Measurements from ENCODE around the gene HDAC4. TPM values are rescaled to one million over a fixed set of nuclear protein-coding genes. Genes with fewer than 3 reads are reported as not detected.

HDAC4 gene
- total and polyA plus RNA-seq, 2 of the 4 experiments (the other 2 are of a cell fraction), result 4.1 to 7.2 TPM

DNA sequence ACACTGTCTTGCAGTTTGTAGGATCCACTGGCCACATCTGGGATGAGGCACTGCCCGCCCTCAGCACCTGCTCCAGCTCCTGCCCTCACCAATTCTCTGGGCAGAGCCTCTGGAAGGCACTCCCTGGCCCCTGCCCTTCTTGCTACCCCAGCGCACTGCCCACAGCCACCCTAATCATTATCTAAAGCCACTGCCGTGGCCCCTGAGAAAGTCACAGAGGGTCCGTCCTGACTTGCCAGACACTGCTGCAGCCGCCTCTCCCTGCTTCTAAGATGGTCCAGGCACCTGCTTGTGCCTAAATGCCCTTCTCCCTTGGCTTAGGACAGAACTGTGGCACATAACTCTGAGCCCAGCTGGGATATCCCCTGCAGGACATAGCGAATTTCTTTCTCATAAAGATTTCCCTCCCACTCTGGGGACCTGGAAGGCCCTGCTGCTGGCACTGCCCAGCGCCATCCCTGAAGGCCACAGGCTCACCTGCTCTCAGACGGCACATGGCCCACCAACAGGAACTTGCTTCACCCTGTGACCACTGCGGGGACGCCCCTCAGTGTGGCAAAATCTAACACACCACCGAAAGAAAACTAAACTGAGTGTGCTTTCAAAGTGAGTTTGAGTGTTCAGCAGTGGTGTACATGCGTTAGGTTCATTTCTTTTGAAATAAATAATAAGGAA lies 244.9 kb downstream of the HDAC4 start:
- Histone ChIP-seq H4K20me1 (ENCODE audit: insufficient read depth, low read length) (no peaks in the 10 kb centered on the region), H3K18ac (ENCODE audit: low read depth, low read length) (no peak overlapping the region), H3K79me1 (ENCODE audit: low read depth in 1 of 2, low read length in 2 of 2) (0 out of 4 replicates have a peak, but pooled peaks cover 0 to 3% of the 10 kb centered on the region in 2 experiments), H3K27me3 (ENCODE audit: control insufficient read depth, insufficient read depth, low read length) (no peaks in the 10 kb centered on the region), H3K4ac (ENCODE audit: low read depth, low read length) (no peak overlapping the region), H3K9me1 (ENCODE audit: insufficient read depth, low read length) (peaks cover 12% of the 10 kb centered on the region), H3K14ac (replicated peaks; ENCODE audit: low read depth, low read length) (no peak overlapping the region), H2BK120ac (ENCODE audit: low read depth, low read length) (no peak overlapping the region), H3K27ac (ENCODE audit: insufficient read depth, low read length) (no peak overlapping the region), H3K4me1 (ENCODE audit: control insufficient read depth, insufficient read depth, low read length) (no peaks in the 10 kb centered on the region), H3K9ac (ENCODE audit: low read depth, low read length) (no peak overlapping the region), H2AFZ (replicated peaks; ENCODE audit: low read length, poor library complexity) (no peak overlapping the region), H2BK15ac (ENCODE audit: low read depth, low read length) (no peak overlapping the region), H3K56ac (ENCODE audit: extremely low read depth, insufficient read depth, low read length) (no peak overlapping the region), H4K8ac (ENCODE audit: low read depth in 2 of 2, low read length in 2 of 2) (no peak overlapping the region), H2BK5ac (ENCODE audit: low read depth, low read length, poor library complexity, severe bottlenecking) (no peak overlapping the region), H3K4me2 (ENCODE audit: low read depth, low read length) (no peak overlapping the region), H4K5ac (ENCODE audit: low read depth, low read length) (no peak overlapping the region), H2AK9ac (replicated peaks; ENCODE audit: low read depth, low read length, poor library complexity) (no peak overlapping the region), H2BK20ac (ENCODE audit: low read depth, low read length) (no peak overlapping the region), H3K36me3 (ENCODE audit: control insufficient read depth, insufficient read depth, low read length) (peaks cover 62% of the 10 kb centered on the region), H4K91ac (ENCODE audit: insufficient read depth, low read depth, low read length) (no peak overlapping the region), H3K23ac (ENCODE audit: low read depth, low read length) (no peak overlapping the region), H2AK5ac (ENCODE audit: low read depth, low read length) (no peak overlapping the region), H3K9me3 (ENCODE audit: control insufficient read depth, insufficient read depth, low read length) (no peaks in the 10 kb centered on the region), H3K4me3 (ENCODE audit: insufficient read depth, low read depth, low read length) (no peak overlapping the region)
- ATAC-seq (ENCODE audit: low read depth), result no peak
- CTCF ChIA-PET, result no interaction called here
- intact Hi-C loops (cut with micrococcal nuclease), result no loop called here
- WGBS, 2 experiments (ENCODE audit: extremely low coverage in 2 of 2, insufficient read length in 1 of 2), result 96% methylated on average over 5 of the region's 12 CpGs; no CpG with 5 or more reads in 1 of the 2 experiments
- in situ Hi-C loops (cut with MboI; ENCODE audit: low sequenced_read_pairs), result no loop called here
- BruUV-seq (replicated peaks), result no TSS peak
- POLR2A ChIA-PET (ENCODE audit: unreplicated experiment), result no interaction called here
- dilution Hi-C loops (cut with HindIII; ENCODE audit: low sequenced_read_pairs, unreplicated experiment), result no loop called here
- TF ChIP-seq, protein P1, sequence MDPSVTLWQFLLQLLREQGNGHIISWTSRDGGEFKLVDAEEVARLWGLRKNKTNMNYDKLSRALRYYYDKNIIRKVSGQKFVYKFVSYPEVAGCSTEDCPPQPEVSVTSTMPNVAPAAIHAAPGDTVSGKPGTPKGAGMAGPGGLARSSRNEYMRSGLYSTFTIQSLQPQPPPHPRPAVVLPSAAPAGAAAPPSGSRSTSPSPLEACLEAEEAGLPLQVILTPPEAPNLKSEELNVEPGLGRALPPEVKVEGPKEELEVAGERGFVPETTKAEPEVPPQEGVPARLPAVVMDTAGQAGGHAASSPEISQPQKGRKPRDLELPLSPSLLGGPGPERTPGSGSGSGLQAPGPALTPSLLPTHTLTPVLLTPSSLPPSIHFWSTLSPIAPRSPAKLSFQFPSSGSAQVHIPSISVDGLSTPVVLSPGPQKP (IDR thresholded peaks at IDR 0.05; ENCODE audit: borderline replicate concordance, low read depth, low read length), result no peak
- no peak for TF ChIP-seq FOS (IDR thresholded peaks at IDR 0.05; ENCODE audit: low read depth, low read length)
- TF ChIP-seq POLR2A (IDR thresholded peaks at IDR 0.05; ENCODE audit: low read depth, low read length), result no peak
- no peak for TF ChIP-seq MAZ (IDR thresholded peaks at IDR 0.05; ENCODE audit: borderline replicate concordance, low read depth, low read length)
- TF ChIP-seq, protein P2, sequence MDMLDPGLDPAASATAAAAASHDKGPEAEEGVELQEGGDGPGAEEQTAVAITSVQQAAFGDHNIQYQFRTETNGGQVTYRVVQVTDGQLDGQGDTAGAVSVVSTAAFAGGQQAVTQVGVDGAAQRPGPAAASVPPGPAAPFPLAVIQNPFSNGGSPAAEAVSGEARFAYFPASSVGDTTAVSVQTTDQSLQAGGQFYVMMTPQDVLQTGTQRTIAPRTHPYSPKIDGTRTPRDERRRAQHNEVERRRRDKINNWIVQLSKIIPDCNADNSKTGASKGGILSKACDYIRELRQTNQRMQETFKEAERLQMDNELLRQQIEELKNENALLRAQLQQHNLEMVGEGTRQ (IDR thresholded peaks at IDR 0.05; ENCODE audit: low read depth, low read length), result no peak
- no peak for TF ChIP-seq CHD1 (IDR thresholded peaks at IDR 0.05; ENCODE audit: low read depth, low read length)
- no peak for TF ChIP-seq RFX5 (IDR thresholded peaks at IDR 0.05; ENCODE audit: low read depth, low read length)
- no peak for TF ChIP-seq CEBPB (IDR thresholded peaks at IDR 0.05; ENCODE audit: low read depth, low read length)
- TF ChIP-seq NFE2L2 (IDR thresholded peaks at IDR 0.05; ENCODE audit: low read depth, low read length), result no peak
- TF ChIP-seq RAD21 (IDR thresholded peaks at IDR 0.05; ENCODE audit: low read length), result no peak
- no peak for TF ChIP-seq MXI1 (IDR thresholded peaks at IDR 0.05; ENCODE audit: borderline replicate concordance, low read depth, low read length)
- TF ChIP-seq SMC3 (IDR thresholded peaks at IDR 0.05; ENCODE audit: low read depth, low read length), result no peak
- TF ChIP-seq, protein P3, sequence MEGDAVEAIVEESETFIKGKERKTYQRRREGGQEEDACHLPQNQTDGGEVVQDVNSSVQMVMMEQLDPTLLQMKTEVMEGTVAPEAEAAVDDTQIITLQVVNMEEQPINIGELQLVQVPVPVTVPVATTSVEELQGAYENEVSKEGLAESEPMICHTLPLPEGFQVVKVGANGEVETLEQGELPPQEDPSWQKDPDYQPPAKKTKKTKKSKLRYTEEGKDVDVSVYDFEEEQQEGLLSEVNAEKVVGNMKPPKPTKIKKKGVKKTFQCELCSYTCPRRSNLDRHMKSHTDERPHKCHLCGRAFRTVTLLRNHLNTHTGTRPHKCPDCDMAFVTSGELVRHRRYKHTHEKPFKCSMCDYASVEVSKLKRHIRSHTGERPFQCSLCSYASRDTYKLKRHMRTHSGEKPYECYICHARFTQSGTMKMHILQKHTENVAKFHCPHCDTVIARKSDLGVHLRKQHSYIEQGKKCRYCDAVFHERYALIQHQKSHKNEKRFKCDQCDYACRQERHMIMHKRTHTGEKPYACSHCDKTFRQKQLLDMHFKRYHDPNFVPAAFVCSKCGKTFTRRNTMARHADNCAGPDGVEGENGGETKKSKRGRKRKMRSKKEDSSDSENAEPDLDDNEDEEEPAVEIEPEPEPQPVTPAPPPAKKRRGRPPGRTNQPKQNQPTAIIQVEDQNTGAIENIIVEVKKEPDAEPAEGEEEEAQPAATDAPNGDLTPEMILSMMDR (conservative IDR thresholded peaks at IDR 0.05; ENCODE audit: low read depth, low read length), result no peak
- no peak for TF ChIP-seq MAFK (IDR thresholded peaks at IDR 0.05; ENCODE audit: low read depth, low read length)
- no peak for TF ChIP-seq RCOR1 (IDR thresholded peaks at IDR 0.05; ENCODE audit: insufficient replicate concordance, low read length)
- no peak for TF ChIP-seq BHLHE40 (IDR thresholded peaks at IDR 0.05; ENCODE audit: low read depth, low read length)
- no peak for DNase-seq

All from IMR-90 (cell line).